HG03159 (cell line): ENCODE measurements around the gene HCST.
"Not testable (repeated sequence)": the region's sequence is repeated elsewhere in the genome, so short reads cannot be mapped to it uniquely, and the experiment has no call there.

Experiments
- ATAC-seq: cut with Tn5 transposase; IDR thresholded peaks from one replicate; pipeline ENCODE4 v1.9.1; 2021; ENCODE audit warnings: mild to moderate bottlenecking, moderate library complexity; ENCODE audit not compliant: unreplicated experiment

Gene HCST, protein sequence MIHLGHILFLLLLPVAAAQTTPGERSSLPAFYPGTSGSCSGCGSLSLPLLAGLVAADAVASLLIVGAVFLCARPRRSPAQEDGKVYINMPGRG

DNA sequence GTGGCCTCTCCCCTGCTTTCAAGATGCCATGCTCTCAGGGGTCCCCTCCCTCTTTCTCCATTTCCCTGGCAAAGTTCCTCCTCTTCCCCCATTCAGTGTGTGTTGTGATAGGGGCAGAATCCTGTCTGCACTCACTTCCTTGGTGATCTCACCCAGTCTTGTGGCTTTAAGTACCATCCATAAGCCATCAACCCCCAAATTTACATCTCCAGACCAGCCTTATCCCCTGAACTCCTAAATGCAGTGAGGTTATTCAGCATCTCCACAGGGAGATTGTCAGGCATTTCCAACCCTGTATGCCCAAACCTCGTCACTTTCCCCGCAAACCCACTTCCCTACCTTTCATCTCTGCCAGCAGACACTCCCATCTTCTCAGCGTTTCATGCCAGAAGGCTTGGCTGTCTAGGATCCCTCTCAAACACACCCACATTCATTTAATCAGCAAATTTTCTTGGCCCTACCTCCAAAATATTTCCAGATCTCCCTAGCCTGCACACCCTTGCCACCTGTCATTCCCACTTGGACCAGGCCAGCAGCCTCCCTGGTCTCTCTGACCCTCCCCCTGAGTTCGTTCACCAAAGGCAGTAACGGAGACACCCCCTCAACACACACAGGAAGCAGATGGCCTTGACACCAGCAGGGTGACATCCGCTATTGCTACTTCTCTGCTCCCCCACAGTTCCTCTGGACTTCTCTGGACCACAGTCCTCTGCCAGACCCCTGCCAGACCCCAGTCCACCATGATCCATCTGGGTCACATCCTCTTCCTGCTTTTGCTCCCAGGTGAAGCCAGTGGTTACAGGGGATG, at the start of gene HCST:
TSS of gene HCST (plus strand) at position 676 of the 808 bp plus-strand sequence. CDS start at position 741, 65 bp downstream.
- no peak for ATAC-seq

DNA sequence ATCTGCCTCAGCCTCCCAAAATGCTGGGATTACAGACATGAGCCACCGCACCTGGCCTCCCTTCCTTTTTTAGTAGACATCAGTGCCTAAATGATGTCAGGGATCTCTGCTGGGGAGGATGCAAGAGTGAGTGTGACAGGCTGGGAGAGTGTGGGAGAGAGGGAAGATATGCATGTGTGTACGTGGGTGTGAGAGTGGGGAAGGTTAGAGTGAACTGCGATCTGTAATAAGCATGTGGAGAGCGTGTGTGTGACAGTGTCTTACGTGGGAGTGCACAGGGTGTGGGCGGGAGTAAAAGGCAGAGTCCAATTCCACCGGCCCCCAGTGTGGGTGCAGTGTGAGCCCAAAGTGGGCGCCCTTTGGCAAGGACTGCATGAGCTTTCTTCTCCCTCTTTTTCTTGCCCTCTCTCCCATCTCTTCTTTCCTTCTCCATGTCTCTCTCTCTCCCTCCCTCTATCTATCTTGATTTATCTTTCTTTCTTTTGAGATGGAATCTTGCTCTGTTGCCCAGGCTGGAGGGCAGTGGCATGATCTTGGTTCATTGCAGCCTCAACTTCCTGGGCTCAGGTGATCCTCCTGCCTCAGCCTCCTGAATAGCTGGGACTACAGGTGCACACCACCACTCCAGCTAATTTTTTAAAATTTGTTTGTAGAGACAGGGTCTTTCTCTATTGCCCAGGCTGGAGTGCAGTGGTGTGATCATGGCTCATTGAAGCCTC, 49.1 kb upstream of the HCST start:
- ATAC-seq: no peak

DNA sequence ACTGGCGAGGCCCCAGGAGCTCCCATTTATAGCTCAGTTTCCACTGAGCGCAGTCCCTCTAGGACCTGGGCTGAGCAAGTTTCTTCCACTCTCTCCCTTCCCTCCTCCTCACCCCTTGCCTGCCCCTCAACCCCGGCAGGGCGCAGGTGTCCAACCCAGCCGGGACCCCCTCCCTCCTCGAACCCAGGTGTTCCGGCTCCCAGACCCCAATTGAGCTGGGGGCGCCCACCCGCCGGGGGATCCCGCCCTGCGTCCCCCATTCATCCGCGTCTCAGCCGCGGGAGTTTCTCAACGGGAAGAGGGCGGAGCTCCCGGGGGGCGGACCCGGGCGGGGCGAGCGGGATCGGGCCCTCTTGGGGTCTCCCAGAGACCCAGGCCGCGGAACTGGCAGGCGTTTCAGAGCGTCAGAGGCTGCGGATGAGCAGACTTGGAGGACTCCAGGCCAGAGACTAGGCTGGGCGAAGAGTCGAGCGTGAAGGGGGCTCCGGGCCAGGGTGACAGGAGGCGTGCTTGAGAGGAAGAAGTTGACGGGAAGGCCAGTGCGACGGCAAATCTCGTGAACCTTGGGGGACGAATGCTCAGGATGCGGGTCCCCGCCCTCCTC, 45.7 kb upstream of the HCST start, which contains the start of gene KIRREL2:
TSS of gene KIRREL2 (plus strand) at position 366 of the 604 bp plus-strand sequence. CDS start at position 575, 209 bp downstream.
- ATAC-seq: no peak

DNA sequence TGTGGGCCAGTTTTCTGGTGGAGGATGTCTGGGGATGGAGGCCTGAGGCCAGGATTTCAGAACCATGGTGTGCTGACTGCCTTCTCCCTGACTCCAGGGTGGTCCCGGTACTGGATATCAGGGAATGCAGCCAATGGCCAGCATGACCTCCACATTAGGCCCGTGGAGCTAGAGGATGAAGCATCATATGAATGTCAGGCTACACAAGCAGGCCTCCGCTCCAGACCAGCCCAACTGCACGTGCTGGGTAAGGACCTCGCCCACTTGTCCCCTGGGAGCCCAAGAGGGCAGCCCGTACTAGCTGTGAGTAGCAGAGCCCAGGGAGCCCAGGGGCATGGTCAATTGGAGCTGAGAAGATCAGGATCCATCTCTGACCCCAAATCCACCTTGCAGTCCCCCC, 44.0 kb upstream of the HCST start:
- ATAC-seq: no peak

DNA sequence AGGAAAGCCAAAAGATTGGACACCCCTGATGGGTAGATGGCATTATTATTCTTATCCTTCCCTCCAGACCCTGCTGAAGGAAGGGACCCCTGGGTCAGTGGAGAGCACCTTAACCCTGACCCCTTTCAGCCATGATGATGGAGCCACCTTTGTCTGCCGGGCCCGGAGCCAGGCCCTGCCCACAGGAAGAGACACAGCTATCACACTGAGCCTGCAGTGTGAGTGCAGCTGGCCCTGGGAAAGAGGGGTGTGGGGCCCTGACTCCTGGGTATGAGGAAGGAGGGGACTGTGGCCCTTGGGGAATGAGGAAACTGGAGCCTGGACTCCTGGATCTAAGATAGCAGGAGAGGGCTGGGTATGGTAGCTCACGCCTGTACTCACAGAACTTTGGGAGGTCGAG, 42.9 kb upstream of the HCST start:
- no peak for ATAC-seq

DNA sequence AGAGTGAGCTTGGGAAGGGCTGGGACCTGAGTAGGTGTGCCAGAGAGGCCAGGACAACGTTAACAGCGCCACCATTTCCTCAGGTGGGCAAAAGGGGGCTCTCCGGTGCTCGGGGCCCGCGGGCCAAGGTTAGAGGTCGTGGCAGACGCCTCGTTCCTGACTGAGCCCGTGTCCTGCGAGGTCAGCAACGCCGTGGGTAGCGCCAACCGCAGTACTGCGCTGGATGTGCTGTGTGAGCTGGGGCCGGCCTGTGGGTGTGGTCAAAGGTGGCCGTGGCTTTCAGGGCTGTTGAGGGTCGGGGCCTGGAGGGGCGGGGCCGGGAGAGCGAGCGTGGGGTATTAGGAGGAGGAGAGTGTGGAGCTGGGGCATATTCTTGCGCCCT, 41.9 kb upstream of the HCST start:
- ATAC-seq: no peak

DNA sequence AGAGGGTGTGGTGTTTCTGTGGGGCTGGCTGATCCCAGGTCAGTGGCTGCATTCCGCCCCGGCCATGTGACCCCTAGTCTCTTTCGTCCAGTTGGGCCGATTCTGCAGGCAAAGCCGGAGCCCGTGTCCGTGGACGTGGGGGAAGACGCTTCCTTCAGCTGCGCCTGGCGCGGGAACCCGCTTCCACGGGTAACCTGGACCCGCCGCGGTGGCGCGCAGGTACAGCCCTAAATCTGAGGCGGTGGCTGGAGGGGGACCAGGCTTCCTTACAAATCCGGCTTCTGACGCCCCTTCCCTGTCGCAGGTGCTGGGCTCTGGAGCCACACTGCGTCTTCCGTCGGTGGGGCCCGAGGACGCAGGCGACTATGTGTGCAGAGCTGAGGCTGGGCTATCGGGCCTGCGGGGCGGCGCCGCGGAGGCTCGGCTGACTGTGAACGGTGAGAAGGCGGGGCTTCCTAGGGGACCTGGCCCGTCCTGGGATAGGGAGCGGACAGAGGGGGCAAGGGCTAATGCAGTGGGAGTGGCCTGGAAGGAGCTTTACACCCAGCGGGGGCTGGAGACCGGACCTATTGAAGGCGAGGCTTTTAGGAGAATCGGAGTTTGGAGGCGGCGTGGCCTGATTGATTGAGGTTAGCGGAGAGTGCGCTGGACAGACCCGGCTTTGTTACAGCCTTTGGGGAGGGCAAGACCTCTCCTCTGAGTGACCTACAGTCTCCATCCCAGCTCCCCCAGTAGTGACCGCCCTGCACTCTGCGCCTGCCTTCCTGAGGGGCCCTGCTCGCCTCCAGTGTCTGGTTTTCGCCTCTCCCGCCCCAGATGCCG, 41.3 kb upstream of the HCST start:
- ATAC-seq: no peak

DNA sequence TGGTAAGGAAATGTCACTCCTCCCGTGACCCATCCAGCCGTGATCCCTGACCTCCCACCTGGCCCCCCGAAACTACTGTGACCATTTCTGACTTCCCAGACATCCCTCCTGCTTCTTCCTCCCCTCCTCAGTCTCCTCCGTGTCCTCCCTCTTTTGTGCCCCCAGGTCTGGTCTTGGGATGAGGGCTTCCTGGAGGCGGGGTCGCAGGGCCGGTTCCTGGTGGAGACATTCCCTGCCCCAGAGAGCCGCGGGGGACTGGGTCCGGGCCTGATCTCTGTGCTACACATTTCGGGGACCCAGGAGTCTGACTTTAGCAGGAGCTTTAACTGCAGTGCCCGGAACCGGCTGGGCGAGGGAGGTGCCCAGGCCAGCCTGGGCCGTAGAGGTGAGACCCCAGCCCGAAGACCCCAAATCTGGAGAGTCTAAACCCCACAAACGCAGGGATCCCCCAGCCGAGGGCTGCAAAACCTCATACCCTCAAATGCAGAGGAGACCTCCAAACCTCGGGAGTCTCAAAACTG, 40.6 kb upstream of the HCST start:
- ATAC-seq: no peak

DNA sequence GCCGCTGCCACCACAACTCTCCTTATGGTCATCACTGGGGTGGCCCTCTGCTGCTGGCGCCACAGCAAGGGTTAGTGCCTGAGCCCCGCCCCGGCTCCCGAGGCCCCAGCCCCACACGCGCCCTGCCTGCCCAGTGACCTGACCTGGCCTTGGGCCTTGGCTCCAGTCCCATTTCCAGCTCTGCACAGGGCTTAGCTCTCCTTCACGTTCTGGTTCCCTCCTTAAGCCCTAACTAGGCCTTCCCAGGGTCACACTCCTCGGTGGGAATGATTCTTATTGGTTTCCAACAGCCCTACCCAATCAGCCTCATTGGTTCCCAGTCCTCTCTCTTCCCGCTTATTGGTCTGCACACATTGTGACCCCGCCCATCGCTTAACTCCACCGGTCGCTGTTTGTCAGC, 39.8 kb upstream of the HCST start:
- no peak for ATAC-seq

DNA sequence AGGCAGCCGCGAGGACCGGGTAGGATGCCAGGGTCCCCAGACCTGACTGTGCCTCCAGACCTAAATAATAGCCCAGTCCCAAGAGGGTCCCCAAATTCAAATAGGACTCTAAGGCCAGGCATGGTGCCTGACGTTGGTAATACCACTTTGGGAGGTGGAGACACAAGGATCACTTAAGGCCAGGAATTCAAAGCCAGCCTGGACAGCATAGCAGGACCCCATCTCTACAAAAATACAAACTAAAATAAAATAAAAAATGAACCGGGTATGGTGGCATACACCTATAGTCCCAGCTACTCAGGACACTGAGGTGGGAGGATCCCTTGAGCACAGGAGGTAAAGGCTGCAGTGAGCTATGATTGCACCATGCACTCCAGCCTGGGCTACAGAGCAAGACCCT, 39.3 kb upstream of the HCST start:
- no peak for ATAC-seq

DNA sequence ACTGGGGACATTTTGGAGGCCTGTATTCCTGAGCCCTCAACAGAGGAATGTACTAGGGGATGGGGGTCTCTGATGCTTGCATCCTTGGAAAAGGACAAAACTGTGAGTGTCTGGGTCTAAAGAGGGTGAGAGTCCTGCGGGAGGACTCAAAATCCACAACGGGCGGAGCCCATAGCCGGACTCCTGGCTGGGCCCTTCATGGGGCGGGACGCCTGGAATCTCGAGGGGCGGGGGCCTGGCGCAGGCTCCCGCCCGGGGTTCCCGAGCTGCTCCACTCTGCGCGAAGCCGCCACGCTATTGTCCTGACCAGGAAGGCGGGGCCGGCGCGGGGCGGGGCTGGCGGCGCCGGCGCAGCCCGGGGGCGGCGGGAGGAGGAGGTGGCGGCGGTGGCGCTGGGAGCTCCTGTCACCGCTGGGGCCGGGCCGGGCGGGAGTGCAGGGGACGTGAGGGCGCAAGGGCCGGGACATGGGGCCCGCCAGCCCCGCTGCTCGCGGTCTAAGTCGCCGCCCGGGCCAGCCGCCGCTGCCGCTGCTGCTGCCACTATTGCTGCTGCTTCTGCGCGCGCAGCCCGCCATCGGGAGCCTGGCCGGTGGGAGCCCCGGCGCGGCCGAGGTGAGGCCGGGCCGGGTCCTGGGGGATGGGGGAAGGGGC, 34.0 kb upstream of the HCST start, which contains the start of gene APLP1:
TSS of gene APLP1 (plus strand) at position 403 of the 651 bp plus-strand sequence. CDS start at position 466, 63 bp downstream.
- no peak for ATAC-seq

DNA sequence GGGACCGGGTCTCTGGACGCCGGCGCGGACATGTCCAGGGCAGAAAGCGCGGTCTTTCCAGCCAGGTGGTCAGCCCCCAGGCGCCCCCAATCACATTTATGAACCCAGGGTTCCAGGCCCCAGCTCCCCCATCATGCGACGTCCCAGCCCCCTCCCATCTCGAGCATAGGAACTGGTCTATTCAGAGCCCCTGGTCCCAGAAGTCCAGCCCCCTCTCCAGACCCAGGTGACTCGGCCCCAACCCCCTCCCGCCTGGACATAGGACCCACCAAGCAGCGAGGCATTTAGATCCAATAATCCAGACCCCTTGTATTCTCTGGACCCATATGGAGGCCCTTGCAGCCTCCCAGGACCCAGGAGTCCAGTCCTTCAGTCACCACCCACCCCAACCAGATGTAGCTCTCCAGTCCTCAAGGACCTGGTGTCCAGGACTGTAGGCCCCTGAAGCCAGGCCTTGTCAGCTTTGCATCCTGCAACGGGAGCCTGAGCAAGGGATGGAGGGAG, 33.5 kb upstream of the HCST start:
- no peak for ATAC-seq

DNA sequence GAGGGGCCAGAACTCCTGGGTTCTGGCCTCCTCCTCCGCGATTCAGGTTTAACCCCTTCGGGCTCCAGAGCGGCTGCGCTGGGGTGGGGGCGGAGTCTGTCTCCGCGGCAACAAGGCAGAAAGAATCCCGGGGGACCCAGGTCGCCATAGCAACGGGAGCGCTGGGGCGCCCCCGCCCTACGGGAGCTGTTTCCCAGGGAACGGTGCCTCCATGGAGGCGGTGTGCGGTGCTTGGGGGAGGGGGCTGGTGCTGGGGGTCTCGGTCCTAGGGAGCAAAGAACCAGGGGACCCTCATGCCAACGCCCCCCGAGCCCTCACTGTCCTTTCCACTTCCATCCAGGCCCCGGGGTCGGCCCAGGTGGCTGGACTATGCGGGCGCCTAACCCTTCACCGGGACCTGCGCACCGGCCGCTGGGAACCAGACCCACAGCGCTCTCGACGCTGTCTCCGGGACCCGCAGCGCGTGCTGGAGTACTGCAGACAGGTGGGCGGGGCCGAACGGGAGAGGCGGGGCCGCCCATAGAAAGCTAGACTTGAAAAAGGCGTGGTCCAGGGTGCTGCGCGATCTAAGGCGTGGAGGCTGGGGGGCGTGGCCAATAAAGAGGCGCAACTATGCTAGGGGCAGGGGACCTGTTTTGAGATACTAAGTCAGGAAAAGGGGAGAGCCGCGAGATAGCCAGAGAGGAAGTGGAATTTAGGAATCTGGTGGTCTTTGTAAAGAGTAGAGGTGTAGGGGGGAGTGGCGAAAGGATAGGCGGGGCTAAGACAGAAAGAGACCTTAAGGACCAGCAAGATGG, 32.8 kb upstream of the HCST start:
- ATAC-seq: peak; percentile 79

DNA sequence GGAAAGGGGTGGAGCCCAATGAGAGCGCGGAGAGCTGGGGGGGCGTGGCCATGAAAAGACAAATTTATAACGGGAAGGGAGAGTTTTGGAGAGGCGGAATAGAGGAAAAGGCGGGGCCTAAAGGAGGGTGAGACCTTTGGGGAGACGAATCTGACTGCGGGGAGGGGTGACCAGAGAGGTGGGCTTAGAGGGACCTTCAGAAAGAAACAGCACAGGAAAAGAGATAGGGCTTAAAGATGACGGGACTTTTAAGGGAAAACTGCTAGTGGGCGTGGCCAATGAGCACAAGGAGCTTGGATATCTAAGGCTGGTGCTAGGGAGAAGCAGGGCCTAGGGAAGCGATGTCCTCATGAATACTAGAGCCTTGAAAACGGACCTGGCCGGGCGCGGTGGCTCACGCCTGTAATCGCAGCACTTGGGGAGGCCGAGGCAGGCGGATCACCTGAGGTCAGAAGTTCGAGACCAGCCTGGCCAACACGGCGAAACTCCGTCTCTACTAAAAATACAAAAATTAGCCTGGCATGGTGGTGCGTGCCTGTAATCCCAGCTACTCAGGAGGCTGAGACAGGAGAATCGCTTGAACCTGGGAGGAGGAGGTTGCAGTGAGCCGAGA, 32.1 kb upstream of the HCST start:
- not testable (repeated sequence) for ATAC-seq

DNA sequence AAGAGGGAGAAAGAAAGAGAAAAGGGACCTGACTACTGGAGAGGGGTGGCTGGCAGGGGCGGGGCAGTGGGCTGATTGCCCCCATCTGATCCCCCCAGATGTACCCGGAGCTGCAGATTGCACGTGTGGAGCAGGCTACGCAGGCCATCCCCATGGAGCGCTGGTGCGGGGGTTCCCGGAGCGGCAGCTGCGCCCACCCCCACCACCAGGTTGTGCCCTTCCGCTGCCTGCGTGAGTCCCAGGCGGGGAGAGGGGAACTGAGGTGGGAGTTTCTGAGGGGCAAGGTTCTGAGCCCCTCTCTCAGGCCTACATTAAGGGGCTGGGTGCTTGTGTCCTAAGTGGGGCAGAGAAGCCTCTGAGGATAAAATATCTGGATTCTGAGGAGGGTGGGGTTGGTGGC, 31.5 kb upstream of the HCST start:
- ATAC-seq: no peak

DNA sequence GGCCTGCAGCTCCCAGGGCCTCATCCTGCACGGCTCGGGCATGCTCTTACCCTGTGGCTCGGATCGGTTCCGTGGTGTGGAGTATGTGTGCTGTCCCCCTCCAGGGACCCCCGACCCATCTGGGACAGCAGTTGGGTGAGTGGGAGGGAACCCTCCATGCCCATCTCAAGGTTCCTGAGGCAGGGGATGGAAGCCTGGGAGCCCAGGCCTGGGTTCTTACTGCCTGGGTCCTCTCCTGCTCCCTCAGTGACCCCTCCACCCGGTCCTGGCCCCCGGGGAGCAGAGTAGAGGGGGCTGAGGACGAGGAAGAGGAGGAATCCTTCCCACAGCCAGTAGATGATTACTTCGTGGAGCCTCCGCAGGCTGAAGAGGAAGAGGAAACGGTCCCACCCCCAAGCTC, 30.7 kb upstream of the HCST start:
- no peak for ATAC-seq

DNA sequence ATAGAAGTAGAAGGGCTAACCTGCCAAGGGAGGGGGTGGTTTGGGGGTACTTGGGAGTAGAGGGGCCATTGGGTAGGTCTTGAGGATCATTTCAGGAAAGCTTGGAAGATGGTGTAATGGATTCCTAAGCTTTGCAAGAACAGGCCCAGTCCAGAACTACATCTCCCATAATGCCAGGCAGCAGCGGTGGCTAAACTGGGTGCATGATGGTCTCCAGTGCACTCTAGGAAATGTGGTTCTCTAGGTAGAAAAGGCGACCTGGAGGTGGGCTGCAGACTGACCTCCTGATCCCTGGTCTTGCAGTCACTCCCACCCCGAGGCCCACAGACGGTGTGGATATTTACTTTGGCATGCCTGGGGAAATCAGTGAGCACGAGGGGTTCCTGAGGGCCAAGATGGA, 30.1 kb upstream of the HCST start:
- ATAC-seq: no peak

DNA sequence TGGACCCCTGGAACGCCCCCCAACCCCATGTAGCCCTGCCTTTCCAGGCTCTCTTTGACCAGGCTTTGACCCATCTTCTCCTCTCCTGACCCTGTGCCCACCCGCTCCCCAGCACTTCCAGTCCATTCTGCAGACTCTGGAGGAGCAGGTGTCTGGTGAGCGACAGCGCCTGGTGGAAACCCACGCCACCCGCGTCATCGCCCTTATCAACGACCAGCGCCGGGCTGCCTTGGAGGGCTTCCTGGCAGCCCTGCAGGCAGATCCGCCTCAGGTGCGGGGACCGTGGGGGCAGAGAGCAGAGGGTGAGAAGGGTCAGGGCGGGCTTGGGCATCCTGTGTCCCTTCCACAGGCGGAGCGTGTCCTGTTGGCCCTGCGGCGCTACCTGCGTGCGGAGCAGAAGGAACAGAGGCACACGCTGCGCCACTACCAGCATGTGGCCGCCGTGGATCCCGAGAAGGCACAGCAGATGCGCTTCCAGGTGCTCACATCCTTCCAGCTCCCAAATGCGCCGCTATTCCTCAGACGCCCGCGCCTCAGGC, 27.9 kb upstream of the HCST start:
- ATAC-seq: no peak
